GM13977 (cell line): ENCODE measurements around the gene SLAIN2.

Experiments used
- DNase-seq: peaks from one replicate; pipeline ENCODE4 v3.0.0; 2012; ENCODE audit warnings: low spot score
- in situ Hi-C: fragments of 300-500 bp; cut with MboI; formaldehyde crosslinking; loops from one replicate; pipeline ENCODE4 v1.12.0; 2022; ENCODE audit warnings: low sequenced_read_pairs, low pct_unique_long_range_greater_than_20kb, mixed read lengths, inconsistent platforms; ENCODE audit not compliant: unreplicated experiment
- TF ChIP-seq, protein P1 (sequence below): IDR thresholded peaks from 2 replicates; pipeline ENCODE4 v1.5.1; 2012; ENCODE audit warnings: mild to moderate bottlenecking, control low read depth; ENCODE audit not compliant: insufficient read depth; ENCODE audit errors: extremely low read depth, missing control alignments

Gene SLAIN2

DNA sequence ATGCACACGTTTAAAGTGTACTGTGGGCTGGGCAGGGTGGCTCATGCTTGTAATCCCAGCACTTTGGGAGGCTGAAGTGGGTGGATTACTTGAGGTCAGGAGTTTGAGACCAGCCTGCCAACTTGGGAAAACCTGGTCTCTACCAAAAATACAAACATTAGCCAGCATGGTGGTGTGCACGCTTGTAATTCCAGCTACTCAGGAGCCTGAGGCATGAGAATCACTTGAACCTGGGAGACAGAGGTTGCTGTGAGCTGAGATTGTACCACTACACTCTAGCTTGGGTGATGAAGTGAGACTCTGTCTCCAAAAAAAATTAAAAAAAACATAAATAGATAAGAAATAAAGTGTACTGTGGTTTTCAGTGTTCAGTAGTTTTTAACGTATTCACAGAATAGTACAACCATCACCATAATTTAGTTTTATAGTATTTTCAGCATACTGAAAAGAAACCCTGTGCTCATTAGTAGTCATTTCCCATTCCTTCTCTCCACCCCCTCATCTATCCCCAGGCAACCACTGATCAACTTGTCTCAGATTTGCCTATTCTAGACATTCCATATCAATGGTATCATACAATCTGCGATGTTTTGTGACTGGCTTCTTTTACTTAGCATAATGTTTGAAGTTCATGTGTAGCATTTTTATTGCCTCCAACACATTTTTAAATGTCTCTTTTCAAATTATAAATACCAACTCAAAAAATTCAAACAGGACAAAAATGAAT is 19.1 kb downstream of the SLAIN2 start:
- in situ Hi-C loops: no loop called here
- DNase-seq: no peak
- TF ChIP-seq, protein P1, sequence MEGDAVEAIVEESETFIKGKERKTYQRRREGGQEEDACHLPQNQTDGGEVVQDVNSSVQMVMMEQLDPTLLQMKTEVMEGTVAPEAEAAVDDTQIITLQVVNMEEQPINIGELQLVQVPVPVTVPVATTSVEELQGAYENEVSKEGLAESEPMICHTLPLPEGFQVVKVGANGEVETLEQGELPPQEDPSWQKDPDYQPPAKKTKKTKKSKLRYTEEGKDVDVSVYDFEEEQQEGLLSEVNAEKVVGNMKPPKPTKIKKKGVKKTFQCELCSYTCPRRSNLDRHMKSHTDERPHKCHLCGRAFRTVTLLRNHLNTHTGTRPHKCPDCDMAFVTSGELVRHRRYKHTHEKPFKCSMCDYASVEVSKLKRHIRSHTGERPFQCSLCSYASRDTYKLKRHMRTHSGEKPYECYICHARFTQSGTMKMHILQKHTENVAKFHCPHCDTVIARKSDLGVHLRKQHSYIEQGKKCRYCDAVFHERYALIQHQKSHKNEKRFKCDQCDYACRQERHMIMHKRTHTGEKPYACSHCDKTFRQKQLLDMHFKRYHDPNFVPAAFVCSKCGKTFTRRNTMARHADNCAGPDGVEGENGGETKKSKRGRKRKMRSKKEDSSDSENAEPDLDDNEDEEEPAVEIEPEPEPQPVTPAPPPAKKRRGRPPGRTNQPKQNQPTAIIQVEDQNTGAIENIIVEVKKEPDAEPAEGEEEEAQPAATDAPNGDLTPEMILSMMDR: no peak

DNA sequence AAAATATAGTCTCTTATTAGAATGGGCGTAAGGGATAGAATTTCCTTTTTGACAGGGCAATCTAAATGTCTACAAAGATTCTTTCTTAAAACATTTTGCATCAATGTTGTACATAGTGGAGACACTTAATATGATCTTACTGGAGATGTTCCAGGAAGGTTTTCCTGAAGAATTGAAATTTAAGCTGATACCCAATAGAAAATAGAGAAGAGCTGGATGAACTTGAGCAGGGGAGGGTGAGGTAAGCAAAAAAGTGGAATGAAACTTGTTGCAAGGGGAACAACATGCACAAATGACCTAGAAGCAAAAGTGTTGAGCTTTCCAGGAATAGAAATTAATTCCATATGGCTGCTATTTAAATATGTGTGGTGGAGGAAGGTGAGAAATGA is 19.7 kb downstream of the SLAIN2 start:
- no peak for DNase-seq
- TF ChIP-seq, protein P1: no peak
- in situ Hi-C loops: no loop called here

DNA sequence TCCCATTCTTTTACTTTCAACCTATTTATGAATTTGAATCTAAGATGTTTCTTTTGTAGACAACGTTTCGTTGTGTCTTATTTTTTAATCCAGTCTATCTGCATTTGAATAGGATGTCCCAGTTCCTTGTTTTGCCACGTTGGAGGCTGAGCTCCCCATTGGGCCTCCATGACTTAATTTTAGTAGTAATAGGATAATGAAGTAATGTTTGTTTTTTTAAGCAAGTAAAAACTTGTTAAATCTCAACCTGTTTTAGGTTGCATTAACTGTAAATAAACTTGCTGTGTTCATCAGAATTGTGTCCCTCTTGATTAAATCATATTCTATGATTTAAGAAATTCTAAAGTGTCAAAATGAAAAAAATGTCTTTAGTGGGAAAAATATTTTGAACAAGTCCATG is 25.3 kb downstream of the SLAIN2 start:
- DNase-seq: no peak
- TF ChIP-seq, protein P1: no peak
- in situ Hi-C loops: no loop called here

DNA sequence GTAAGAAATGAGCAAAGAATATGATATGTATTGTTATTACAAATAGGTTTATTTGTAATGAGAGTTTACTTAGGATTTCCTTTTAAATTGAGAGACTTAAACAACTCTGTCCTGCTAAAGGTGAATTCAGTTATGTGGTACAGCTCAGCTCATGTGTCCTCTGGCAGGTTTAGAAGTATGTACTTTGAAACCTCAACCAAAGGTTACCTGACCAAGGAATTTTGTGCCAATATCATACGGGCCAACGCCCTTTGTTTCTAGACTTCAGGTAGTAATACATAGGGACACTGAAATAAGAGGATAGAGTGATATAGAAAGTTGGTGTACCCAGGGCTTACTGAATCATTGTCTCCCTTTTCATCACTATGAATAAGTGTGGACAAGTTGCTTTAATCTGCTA is 25.7 kb downstream of the SLAIN2 start:
- in situ Hi-C loops: no loop called here
- DNase-seq: no peak
- TF ChIP-seq, protein P1: no peak

DNA sequence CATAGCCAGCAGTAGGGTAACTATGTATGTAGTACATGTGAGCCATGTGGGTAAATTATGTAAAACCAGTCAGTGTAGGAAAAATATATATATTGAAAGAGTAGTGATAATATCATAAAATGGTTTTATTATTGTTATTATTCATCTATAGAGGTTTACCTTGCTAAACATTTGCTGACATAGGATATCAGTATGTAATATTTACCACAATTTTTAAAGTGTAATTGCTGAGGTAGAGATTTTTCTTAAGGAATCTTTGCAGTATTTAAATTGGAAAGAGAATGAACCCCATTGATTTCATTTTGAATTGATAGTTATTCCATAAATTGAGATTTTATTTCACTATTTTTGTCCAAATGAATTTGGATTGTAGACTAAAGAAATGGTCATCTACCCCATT is 27.1 kb downstream of the SLAIN2 start:
- in situ Hi-C loops: no loop called here
- no peak for DNase-seq
- TF ChIP-seq, protein P1: no peak

DNA sequence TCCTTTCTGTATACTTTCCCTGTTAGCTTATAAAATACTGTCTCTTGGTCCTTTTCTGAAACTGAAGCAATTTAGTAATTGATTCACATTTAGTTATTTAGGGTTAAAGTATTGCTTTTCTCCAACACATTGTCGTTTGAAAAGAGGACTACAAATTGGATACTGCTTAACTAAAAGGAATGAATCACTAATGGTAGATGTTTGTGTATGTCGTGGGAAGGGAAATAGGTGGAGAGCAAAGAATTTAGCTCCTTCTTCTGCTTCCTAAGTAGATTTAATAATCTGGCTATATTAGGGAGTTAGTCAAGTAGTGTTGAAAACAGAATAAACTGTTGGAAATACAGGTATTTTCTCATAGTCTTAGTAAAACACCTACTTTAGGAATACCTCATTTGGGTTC is 27.9 kb downstream of the SLAIN2 start:
- TF ChIP-seq, protein P1: no peak
- DNase-seq: no peak
- in situ Hi-C loops: no loop called here

DNA sequence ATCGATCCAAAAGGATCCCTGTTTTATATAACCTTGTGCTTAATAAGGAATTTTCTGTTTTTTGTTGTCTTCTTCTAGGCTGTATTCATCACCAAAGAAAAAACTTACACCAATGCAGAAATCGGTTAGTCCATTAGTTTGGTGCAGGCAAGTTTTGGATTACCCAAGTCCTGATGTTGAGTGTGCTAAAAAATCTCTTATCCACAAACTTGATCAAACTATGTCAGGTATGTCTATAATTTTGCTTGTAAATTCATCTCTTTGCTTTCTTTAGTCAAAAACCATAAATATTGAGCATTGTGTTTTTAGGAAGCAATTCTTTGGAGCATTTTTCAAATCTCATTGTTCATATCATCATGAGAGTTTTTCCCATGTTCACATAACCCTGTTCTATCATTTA is 28.4 kb downstream of the SLAIN2 start:
- TF ChIP-seq, protein P1: no peak
- no peak for DNase-seq
- in situ Hi-C loops: no loop called here
